Transverse colon (tissue), 4 donors: Measurements from ENCODE around the gene GMEB2. TPM values are rescaled to one million over a fixed set of nuclear protein-coding genes. Genes with fewer than 3 reads are reported as not detected.

ENCODE experiments used
- DNase-seq: peaks from one replicate; pipeline ENCODE4 v3.0.0-alpha.2; 2019
- H3K27ac ChIP-seq, 4 donors: fragments of 200-600 bp; sonication (generic); 2 replicates each; pipeline ENCODE4 v1.5.1; 2016 to 2018; ENCODE audit warnings: inconsistent platforms in 4 of 4
- H3K27me3 ChIP-seq: fragments of 200-600 bp; sonication (generic); 2 replicates; pipeline ENCODE4 v1.5.1; 2017; ENCODE audit warnings: inconsistent platforms
- H3K36me3 ChIP-seq, 4 donors: fragments of 200-600 bp; sonication (generic); 2 replicates each; pipeline ENCODE4 v1.5.1; 2017 to 2019; ENCODE audit warnings: inconsistent platforms in 4 of 4
- H3K4me1 ChIP-seq, 4 donors: fragments of 200-600 bp; sonication (generic); 2 replicates each; pipeline ENCODE4 v1.5.1; 2017 to 2020; ENCODE audit warnings: inconsistent platforms in 4 of 4
- H3K4me3 ChIP-seq, 4 donors: fragments of 200-600 bp; sonication (generic); 1 replicate in 1 of 4; 2 replicates in 3 of 4; pipeline versions ENCODE4 v1.5.1 to v1.6.1; 2017 to 2019; ENCODE audit warnings: inconsistent platforms in 4 of 4
- H3K9me3 ChIP-seq, 2 donors: fragments of 200-600 bp; sonication (generic); 2 replicates each; pipeline ENCODE4 v1.5.1; 2017 to 2019; ENCODE audit warnings: inconsistent platforms in 2 of 2
- EP300 ChIP-seq: sonication (generic); formaldehyde crosslinking; IDR thresholded peaks from one replicate; pipeline ENCODE4 v1.6.1; 2017; ENCODE audit warnings: antibody characterized with exemption, low read depth
- POLR2A ChIP-seq: fragments of 450-650 bp; IDR thresholded peaks from one replicate; pipeline ENCODE4 v1.6.1; 2016; ENCODE audit warnings: antibody characterized with exemption, mild to moderate bottlenecking, moderate library complexity
- POLR2AphosphoS5 ChIP-seq, 3 donors: sonication (generic); formaldehyde crosslinking; IDR thresholded peaks; one replicate each; pipeline ENCODE4 v1.6.1; 2016; ENCODE audit warnings: antibody characterized with exemption in 3 of 3
- WGBS, 2 donors: methylation state at CpG; one replicate each; pipeline ENCODE4 v1.1.5; 2018; ENCODE audit warnings: low coverage in 1 of 2; 5-methylcytosine and 5-hydroxymethylcytosine counted together
- in situ Hi-C, 4 donors: fragments of 200-750 bp; cut with MboI; loops; one replicate each; pipeline versions ENCODE4 v1.15.0 to v1.15.1; 2017; ENCODE audit warnings: low sequenced_read_pairs in 3 of 4, low pct_ligation_motif_present in 1 of 4, low pct_unique_long_range_greater_than_20kb in 1 of 4
- intact Hi-C: fragments of 100-400 bp; cut with DNase I; formaldehyde crosslinking; loops from one replicate; pipeline ENCODE4 v1.15.1; 2023; ENCODE audit warnings: low total_unique reads
- total RNA-seq, 4 donors: library from RNA; depleted of rRNA; stranded (reverse); fragments of >200 nt; gene quantifications; one replicate each; pipeline ENCODE4 v1.1.0, GENCODE V29; 2016
- TF ChIP-seq, protein P1 (sequence below), 5 experiments: fragments of 200-600 bp in 3 of 5; fragments of 450-650 bp in 2 of 5; sonication (generic) in 3 of 5; IDR thresholded peaks; 1 replicate in 2 of 5; 2 replicates in 3 of 5; pipeline ENCODE4 v1.5.1; 2016 to 2017; ENCODE audit warnings: antibody characterized with exemption in 5 of 5, inconsistent platforms in 3 of 5, mild to moderate bottlenecking in 2 of 5, moderate library complexity in 1 of 5

GMEB2 gene
- total RNA-seq, 4 donors from 2014 or later, result 9.0 to 20.3 (median 13.5) TPM

- Histone ChIP-seq H3K36me3 (no peaks in the 10 kb centered on the region), H3K27me3 (peaks cover 33% of the 10 kb centered on the region), H3K27ac (peak overlapping the region in 3 of 4 donors; percentile 35 to 69 (median 42)), H3K4me3 (no peak overlapping the region), H3K9me3 (no peaks in the 10 kb centered on the region), H3K4me1 (peaks cover 6 to 42% (median 28%) of the 10 kb centered on the region in 4 donors)
- 40 to 60% methylated on average over 1 to 21 of the region's 27 CpGs for WGBS, 2 donors
- TF ChIP-seq POLR2AphosphoS5 (IDR thresholded peaks at IDR 0.05) (no peak), EP300 (no peak), POLR2A (no peak)
- TF ChIP-seq, protein P1, sequence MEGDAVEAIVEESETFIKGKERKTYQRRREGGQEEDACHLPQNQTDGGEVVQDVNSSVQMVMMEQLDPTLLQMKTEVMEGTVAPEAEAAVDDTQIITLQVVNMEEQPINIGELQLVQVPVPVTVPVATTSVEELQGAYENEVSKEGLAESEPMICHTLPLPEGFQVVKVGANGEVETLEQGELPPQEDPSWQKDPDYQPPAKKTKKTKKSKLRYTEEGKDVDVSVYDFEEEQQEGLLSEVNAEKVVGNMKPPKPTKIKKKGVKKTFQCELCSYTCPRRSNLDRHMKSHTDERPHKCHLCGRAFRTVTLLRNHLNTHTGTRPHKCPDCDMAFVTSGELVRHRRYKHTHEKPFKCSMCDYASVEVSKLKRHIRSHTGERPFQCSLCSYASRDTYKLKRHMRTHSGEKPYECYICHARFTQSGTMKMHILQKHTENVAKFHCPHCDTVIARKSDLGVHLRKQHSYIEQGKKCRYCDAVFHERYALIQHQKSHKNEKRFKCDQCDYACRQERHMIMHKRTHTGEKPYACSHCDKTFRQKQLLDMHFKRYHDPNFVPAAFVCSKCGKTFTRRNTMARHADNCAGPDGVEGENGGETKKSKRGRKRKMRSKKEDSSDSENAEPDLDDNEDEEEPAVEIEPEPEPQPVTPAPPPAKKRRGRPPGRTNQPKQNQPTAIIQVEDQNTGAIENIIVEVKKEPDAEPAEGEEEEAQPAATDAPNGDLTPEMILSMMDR (IDR thresholded peaks at IDR 0.05), result no peak
- in situ Hi-C loops (loop anchor here in 1 of 4 donors (25.0 kb wide), 1 partner anchor 93 kb away; the partner anchor contains the start of gene GMEB2), intact Hi-C loops (no loop called here)
- no peak for DNase-seq
Measured at GRCh38 chr20:63544241-63544957, 82.5 kb downstream of the GMEB2 start.

DNA sequence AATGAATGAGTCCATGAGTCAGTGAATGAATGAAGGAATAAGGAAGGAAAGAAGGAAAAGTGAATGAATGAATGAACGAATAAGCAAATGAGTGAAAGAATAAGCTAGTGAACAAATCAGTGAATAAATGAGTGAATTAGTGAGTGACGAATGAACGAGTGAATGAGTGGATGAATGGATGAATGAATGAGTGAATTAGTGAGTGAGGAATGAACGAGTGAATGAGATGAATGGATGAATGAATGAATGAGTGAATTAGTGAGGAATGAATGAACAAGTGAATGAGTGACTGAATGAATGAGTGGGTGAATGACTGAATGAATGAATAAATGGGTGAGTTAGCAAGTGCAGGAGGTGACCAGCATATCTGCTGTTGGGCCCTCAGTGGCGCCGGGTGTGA lies 83.2 kb downstream of the GMEB2 start:
- Histone ChIP-seq H3K9me3 (no peaks in the 10 kb centered on the region), H3K4me3 (no peak overlapping the region), H3K36me3 (no peaks in the 10 kb centered on the region), H3K27ac (peak overlapping the region in 1 of 4 donors; percentile 69), H3K4me1 (peaks cover 7 to 48% (median 35%) of the 10 kb centered on the region in 4 donors), H3K27me3 (peaks cover 28% of the 10 kb centered on the region)
- no peak for TF ChIP-seq POLR2AphosphoS5 (IDR thresholded peaks at IDR 0.05)
- WGBS, 2 donors, result 78 to 81% methylated on average over 4 to 6 of the region's 6 CpGs
- in situ Hi-C loops, result loop anchor here in 1 of 4 donors (25.0 kb wide), 1 partner anchor 94 kb away; the partner anchor contains the start of gene GMEB2
- intact Hi-C loops, result no loop called here
- no peak for DNase-seq

DNA sequence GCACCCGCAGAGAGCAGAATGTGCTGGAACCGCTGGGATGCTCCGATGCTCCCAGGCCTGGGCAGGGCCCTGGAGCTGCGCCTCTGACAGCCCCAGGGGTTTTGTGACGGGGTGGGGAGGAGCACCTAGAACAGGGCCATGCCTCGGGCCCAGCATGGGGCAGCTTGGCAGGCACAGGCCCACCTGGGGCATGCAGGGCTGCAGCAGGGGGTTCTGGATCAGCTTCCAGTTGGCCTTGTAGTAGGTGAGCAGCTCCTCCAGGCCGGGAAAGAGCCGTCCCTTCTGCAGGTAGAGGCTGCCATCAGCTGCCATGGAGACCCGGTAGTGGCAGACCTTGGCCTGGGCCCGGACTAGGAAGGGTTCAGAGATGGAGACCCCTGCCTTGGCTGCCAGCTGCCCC lies 83.8 kb downstream of the GMEB2 start:
- 80% methylated on average over 6 of the region's 10 CpGs; no CpG with 5 or more reads in 1 of the 2 donors for WGBS, 2 donors
- DNase-seq, result no peak
- Histone ChIP-seq H3K27me3 (peaks cover 21% of the 10 kb centered on the region), H3K36me3 (no peaks in the 10 kb centered on the region), H3K9me3 (no peaks in the 10 kb centered on the region), H3K4me3 (no peak overlapping the region), H3K4me1 (peaks cover 9 to 53% (median 40%) of the 10 kb centered on the region in 4 donors), H3K27ac (peak overlapping the region in 1 of 4 donors; percentile 81)
- TF ChIP-seq, protein P1 (IDR thresholded peaks at IDR 0.05), result no peak
- TF ChIP-seq POLR2A (no peak), EP300 (no peak), POLR2AphosphoS5 (IDR thresholded peaks at IDR 0.05) (no peak)
- in situ Hi-C loops, result loop anchor here in 1 of 4 donors (25.0 kb wide), 1 partner anchor 94 kb away; the partner anchor contains the start of gene GMEB2
- intact Hi-C loops, result no loop called here

GRCh38 chr20:63542696-63543095 lies 84.2 kb downstream of the GMEB2 start:
- Histone ChIP-seq H3K9me3 (no peaks in the 10 kb centered on the region), H3K36me3 (no peaks in the 10 kb centered on the region), H3K4me3 (no peak overlapping the region), H3K27me3 (peaks cover 17% of the 10 kb centered on the region), H3K27ac (peak overlapping the region in 3 of 4 donors; percentile 44 to 81 (median 54)), H3K4me1 (peaks cover 12 to 56% (median 40%) of the 10 kb centered on the region in 4 donors)
- intact Hi-C loops, result no loop called here
- in situ Hi-C loops, result loop anchor here in 1 of 4 donors (25.0 kb wide), 1 partner anchor 95 kb away; the partner anchor contains the start of gene GMEB2
- TF ChIP-seq POLR2AphosphoS5 (IDR thresholded peaks at IDR 0.05) (no peak), EP300 (no peak), POLR2A (no peak)
- TF ChIP-seq, protein P1 (IDR thresholded peaks at IDR 0.05), result no peak
- peak; percentile 29 for DNase-seq
- WGBS, 2 donors, result 65% methylated on average over 6 of the region's 10 CpGs; no CpG with 5 or more reads in 1 of the 2 donors
